Fibroblast of lung (primary cell): ENCODE measurements around the gene HRAS. TPM values are rescaled to one million over a fixed set of nuclear protein-coding genes. Genes with fewer than 3 reads are reported as not detected.

ENCODE experiments used
- DNase-seq, 2 donors: peaks; one replicate each; pipeline versions ENCODE4 v3.0.0 to v3.0.0-alpha.2; 2010; ENCODE audit warnings: low read depth in 2 of 2
- H2AFZ ChIP-seq: 2 replicates; pipeline ENCODE4 v1.5.1; 2012; ENCODE audit warnings: low read length, control low read depth, inconsistent platforms
- H3K27ac ChIP-seq: 2 replicates; pipeline ENCODE4 v1.5.1; 2011; ENCODE audit warnings: low read length, control low read depth; ENCODE audit not compliant: insufficient read depth
- H3K27me3 ChIP-seq: 2 replicates; pipeline ENCODE4 v1.5.1; 2011; ENCODE audit warnings: mild to moderate bottlenecking, low read length; ENCODE audit not compliant: control insufficient read depth, insufficient read depth
- H3K36me3 ChIP-seq: 2 replicates; pipeline ENCODE4 v1.5.1; 2011; ENCODE audit warnings: low read length; ENCODE audit not compliant: control insufficient read depth, insufficient read depth
- H3K4me1 ChIP-seq: 2 replicates; pipeline ENCODE4 v1.5.1; 2011; ENCODE audit warnings: low read length; ENCODE audit not compliant: control insufficient read depth, insufficient read depth; ENCODE audit errors: extremely low read depth
- H3K4me2 ChIP-seq: 2 replicates; pipeline ENCODE4 v1.5.1; 2011; ENCODE audit warnings: low read length, control low read depth; ENCODE audit not compliant: insufficient read depth; ENCODE audit errors: extremely low read depth
- H3K4me3 ChIP-seq, 4 experiments: fragments of 200-600 bp in 1 of 4; sonication (generic) in 1 of 4; replicated peaks in 1 of 4; 2 replicates each; pipeline ENCODE4 v1.5.1; 2011 to 2016; ENCODE audit warnings: low read length in 4 of 4, low read depth in 3 of 4, mild to moderate bottlenecking in 3 of 4, control low read depth in 2 of 4, inconsistent platforms in 1 of 4, mixed read lengths in 1 of 4; ENCODE audit not compliant: insufficient read depth in 1 of 4; ENCODE audit errors: control extremely low read depth in 1 of 4
- H3K79me2 ChIP-seq: 2 replicates; pipeline ENCODE4 v1.5.1; 2012; ENCODE audit warnings: mild to moderate bottlenecking, low read length, inconsistent platforms; ENCODE audit not compliant: control insufficient read depth, insufficient read depth
- H3K9ac ChIP-seq: 2 replicates; pipeline ENCODE4 v1.5.1; 2011; ENCODE audit warnings: mild to moderate bottlenecking, low read length, control low read depth; ENCODE audit not compliant: insufficient read depth
- H3K9me3 ChIP-seq: 2 replicates; pipeline ENCODE4 v1.5.1; 2012; ENCODE audit warnings: low read depth, low read length; ENCODE audit not compliant: control insufficient read depth, insufficient read depth
- H4K20me1 ChIP-seq: 2 replicates; pipeline ENCODE4 v1.5.1; 2011; ENCODE audit warnings: low read length; ENCODE audit not compliant: control insufficient read depth, insufficient read depth; ENCODE audit errors: extremely low read depth
- EZH2 ChIP-seq: IDR thresholded peaks from 2 replicates; pipeline ENCODE4 v1.5.1; 2012; ENCODE audit warnings: low read length, control low read depth, mild to moderate bottlenecking; ENCODE audit errors: missing control alignments
- polyA plus RNA-seq, 2 donors: library from polyadenylated mRNA; depleted of rRNA in 1 of 2; stranded (reverse) in 1 of 2; unstranded in 1 of 2; fragments of >200 nt; gene quantifications; 2 replicates each; pipeline ENCODE4 v1.2.1, GENCODE V29; 2011 to 2012; ENCODE audit warnings: missing spikeins in 1 of 2
- total RNA-seq: library from RNA; depleted of rRNA; stranded (reverse); fragments of >200 nt; gene quantifications from 2 replicates; pipeline ENCODE4 v1.2.1, GENCODE V29; 2014
- TF ChIP-seq, protein P1 (sequence below), 2 donors: IDR thresholded peaks in 1 of 2; conservative IDR thresholded peaks in 1 of 2; 1 replicate in 1 of 2; 2 replicates in 1 of 2; pipeline ENCODE4 v1.5.1; 2011 to 2012; ENCODE audit warnings: low read length in 2 of 2, control low read depth in 1 of 2, inconsistent platforms in 1 of 2, low read depth in 1 of 2, mild to moderate bottlenecking in 1 of 2

HRAS gene
- total and polyA plus RNA-seq, 2 donors (not counting 1 experiment from before 2014, with no cell fraction given), result 51.7 to 58.5 TPM

DNA sequence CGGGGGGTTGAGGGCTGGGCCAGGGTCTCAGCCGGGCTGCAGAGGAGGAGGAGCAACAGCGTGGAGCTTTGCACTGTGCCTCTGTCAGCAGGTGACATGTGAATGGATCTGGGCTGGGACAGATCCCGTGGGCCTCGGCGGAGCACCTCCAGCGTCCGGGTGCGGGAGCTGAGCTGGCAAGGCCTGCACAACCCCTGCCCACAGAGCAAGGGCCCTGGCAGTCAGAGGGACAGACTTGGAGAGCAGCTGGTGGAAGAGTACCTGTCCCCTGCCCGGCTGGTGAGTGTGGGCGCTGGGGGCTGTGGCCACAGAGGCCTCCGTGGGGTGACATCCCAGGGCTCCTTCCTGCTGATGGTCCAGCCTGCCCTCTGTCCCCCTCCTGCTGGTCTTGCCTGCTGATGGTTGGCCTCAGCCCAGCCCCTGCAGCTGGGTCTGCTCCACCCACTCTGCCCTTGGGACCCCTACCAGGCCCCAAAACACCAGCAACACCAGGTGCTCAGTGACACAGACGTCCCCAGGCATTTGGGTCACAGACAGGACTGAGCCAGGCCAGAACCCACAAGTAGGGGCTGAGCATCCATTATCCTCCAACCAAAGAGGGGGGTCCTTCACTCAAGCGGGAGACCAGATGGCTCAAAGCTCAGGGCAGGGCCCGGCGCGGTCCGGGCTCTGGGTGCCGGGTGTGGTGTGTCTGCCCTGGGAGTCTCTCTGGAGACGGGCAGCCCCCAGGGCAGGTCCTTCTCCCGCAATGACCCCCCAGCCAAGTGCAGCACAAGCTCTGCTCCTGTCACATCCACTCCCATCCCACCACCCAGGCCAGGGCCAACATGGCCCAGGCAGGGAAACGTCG lies 5.4 kb upstream of the HRAS start:
- no peak overlapping the region for H3K4me3 ChIP-seq
- no peak overlapping the region for H3K4me2 ChIP-seq
- no peaks in the 10 kb centered on the region for H3K4me1 ChIP-seq
- no peak for TF ChIP-seq EZH2
- TF ChIP-seq, protein P1, sequence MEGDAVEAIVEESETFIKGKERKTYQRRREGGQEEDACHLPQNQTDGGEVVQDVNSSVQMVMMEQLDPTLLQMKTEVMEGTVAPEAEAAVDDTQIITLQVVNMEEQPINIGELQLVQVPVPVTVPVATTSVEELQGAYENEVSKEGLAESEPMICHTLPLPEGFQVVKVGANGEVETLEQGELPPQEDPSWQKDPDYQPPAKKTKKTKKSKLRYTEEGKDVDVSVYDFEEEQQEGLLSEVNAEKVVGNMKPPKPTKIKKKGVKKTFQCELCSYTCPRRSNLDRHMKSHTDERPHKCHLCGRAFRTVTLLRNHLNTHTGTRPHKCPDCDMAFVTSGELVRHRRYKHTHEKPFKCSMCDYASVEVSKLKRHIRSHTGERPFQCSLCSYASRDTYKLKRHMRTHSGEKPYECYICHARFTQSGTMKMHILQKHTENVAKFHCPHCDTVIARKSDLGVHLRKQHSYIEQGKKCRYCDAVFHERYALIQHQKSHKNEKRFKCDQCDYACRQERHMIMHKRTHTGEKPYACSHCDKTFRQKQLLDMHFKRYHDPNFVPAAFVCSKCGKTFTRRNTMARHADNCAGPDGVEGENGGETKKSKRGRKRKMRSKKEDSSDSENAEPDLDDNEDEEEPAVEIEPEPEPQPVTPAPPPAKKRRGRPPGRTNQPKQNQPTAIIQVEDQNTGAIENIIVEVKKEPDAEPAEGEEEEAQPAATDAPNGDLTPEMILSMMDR (conservative IDR thresholded peaks at IDR 0.05 in 1 of 2, IDR thresholded peaks at IDR 0.05 in 1 of 2; ENCODE audit: low read depth in 1 of 2, low read length in 2 of 2), result no peak
- H3K9ac ChIP-seq, result no peak overlapping the region
- H3K27ac ChIP-seq, result no peak overlapping the region
- no peaks in the 10 kb centered on the region for H3K79me2 ChIP-seq
- no peaks in the 10 kb centered on the region for H3K27me3 ChIP-seq
- no peak for DNase-seq
- no peak overlapping the region for H2AFZ ChIP-seq
- H4K20me1 ChIP-seq, result no peaks in the 10 kb centered on the region
- H3K9me3 ChIP-seq, result no peaks in the 10 kb centered on the region
- H3K36me3 ChIP-seq, result no peaks in the 10 kb centered on the region

GRCh38 chr11:539971-540481 lies 4.7 kb upstream of the HRAS start:
- no peak overlapping the region for H3K27ac ChIP-seq
- H3K4me3 ChIP-seq, result no peak overlapping the region
- no peaks in the 10 kb centered on the region for H4K20me1 ChIP-seq
- no peaks in the 10 kb centered on the region for H3K79me2 ChIP-seq
- H3K36me3 ChIP-seq, result no peaks in the 10 kb centered on the region
- H3K9me3 ChIP-seq, result no peaks in the 10 kb centered on the region
- H3K9ac ChIP-seq, result no peak overlapping the region
- no peak overlapping the region for H3K4me2 ChIP-seq
- DNase-seq, result no peak
- H3K27me3 ChIP-seq, result no peaks in the 10 kb centered on the region
- H2AFZ ChIP-seq, result no peak overlapping the region
- TF ChIP-seq EZH2, result no peak
- TF ChIP-seq, protein P1 (conservative IDR thresholded peaks at IDR 0.05 in 1 of 2, IDR thresholded peaks at IDR 0.05 in 1 of 2; ENCODE audit: low read depth in 1 of 2, low read length in 2 of 2), result no peak
- no peaks in the 10 kb centered on the region for H3K4me1 ChIP-seq

DNA sequence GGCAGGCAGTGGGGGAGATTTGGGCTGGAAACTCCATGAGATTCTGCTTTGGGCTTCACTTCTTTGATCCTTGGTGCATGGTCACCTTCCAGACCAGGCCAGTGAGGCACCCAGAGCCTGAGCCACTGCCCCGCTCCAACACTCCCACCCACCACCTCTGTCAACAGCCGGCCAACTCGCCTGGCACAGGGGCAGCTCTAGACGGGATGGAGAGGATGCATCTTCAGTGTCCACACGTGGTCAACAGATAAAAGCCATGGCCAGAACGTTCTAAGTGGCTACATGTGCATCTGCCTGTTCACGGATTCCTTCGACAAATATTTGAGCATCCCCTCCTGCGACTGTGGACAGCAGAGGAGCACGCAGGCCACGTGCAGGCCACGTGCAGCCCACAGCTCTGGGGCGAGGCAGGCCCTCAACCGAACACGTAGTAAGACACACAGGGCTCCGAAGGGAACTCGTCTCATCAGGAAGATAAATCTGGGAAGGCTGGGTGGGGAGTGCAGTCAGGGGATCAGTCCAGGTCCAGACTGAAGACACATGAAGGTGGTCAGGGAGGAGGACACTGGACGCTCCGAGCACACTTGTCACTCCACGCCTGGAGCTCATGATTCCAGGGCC lies 3.2 kb upstream of the HRAS start:
- H3K27ac ChIP-seq, result no peak overlapping the region
- DNase-seq, result no peak
- no peak overlapping the region for H3K9ac ChIP-seq

More for the DNA sequence above, 3.2 kb upstream of the HRAS start:
- peaks cover 2% of the 10 kb centered on the region for H3K36me3 ChIP-seq
- no peaks in the 10 kb centered on the region for H3K27me3 ChIP-seq
- H3K4me3 ChIP-seq, result no peak overlapping the region
- H2AFZ ChIP-seq, result no peak overlapping the region
- TF ChIP-seq, protein P1 (conservative IDR thresholded peaks at IDR 0.05 in 1 of 2, IDR thresholded peaks at IDR 0.05 in 1 of 2; ENCODE audit: low read depth in 1 of 2, low read length in 2 of 2), result no peak
- TF ChIP-seq EZH2, result no peak
- no peak overlapping the region for H3K4me2 ChIP-seq
- H3K9me3 ChIP-seq, result no peaks in the 10 kb centered on the region
- no peaks in the 10 kb centered on the region for H3K4me1 ChIP-seq
- no peaks in the 10 kb centered on the region for H4K20me1 ChIP-seq
- H3K79me2 ChIP-seq, result peaks cover 12% of the 10 kb centered on the region
